Endothelial cell of umbilical vein (primary cell): ENCODE measurements around the gene NXT1.

Experiments used
- CTCF ChIP-seq, 2 donors: IDR thresholded peaks; 1 replicate in 1 of 2; 2 replicates in 1 of 2; pipeline ENCODE4 v1.5.1; 2011; ENCODE audit warnings: low read length in 2 of 2, mild to moderate bottlenecking in 2 of 2, moderate library complexity in 2 of 2, control low read depth in 1 of 2, inconsistent platforms in 1 of 2, low read depth in 1 of 2; ENCODE audit not compliant: insufficient read depth in 1 of 2; ENCODE audit errors: extremely low read depth in 1 of 2
- EZH2 ChIP-seq: IDR thresholded peaks from 2 replicates; pipeline ENCODE4 v1.6.1; 2012; ENCODE audit warnings: borderline replicate concordance, low read depth, mild to moderate bottlenecking, moderate library complexity, low read length, inconsistent platforms; ENCODE audit not compliant: severe bottlenecking
- MAX ChIP-seq: IDR thresholded peaks from 2 replicates; pipeline ENCODE4 v1.6.1; 2011; ENCODE audit not compliant: insufficient read depth, insufficient read length
- POLR2A ChIP-seq: IDR thresholded peaks from 2 replicates; pipeline ENCODE4 v1.6.1; 2012; ENCODE audit warnings: low read depth, mild to moderate bottlenecking, control low read depth, low read length
- POLR2AphosphoS5 ChIP-seq: IDR thresholded peaks from 2 replicates; pipeline ENCODE4 v1.6.1; 2012; ENCODE audit warnings: low read depth, mild to moderate bottlenecking, control low read depth, low read length, moderate library complexity; ENCODE audit not compliant: insufficient read depth

GRCh38 chr20:23308908-23309307 is 41.7 kb upstream of the NXT1 start:
- TF ChIP-seq CTCF (IDR thresholded peaks at IDR 0.05; ENCODE audit: extremely low read depth in 1 of 2, insufficient read depth in 1 of 2, low read depth in 1 of 2, low read length in 2 of 2) (no peak), POLR2AphosphoS5 (no peak), MAX (no peak), EZH2 (no peak), POLR2A (no peak)
